HG03064 (cell line): ENCODE data around the gene PSMB4.
"Not testable (repeated sequence)": the region's sequence is repeated elsewhere in the genome, so short reads cannot be mapped to it uniquely, and the experiment has no call there.

Source experiments
- ATAC-seq: cut with Tn5 transposase; IDR thresholded peaks from one replicate; pipeline ENCODE4 v1.9.1; 2021; ENCODE audit warnings: low read depth; ENCODE audit not compliant: unreplicated experiment

The PSMB4 gene

GRCh38 chr1:151384584-151384983, 14.8 kb upstream of the PSMB4 start:
- no peak for ATAC-seq

- no peak for ATAC-seq
Observed at GRCh38 chr1:151386002-151386401, 13.4 kb upstream of the PSMB4 start.

GRCh38 chr1:151390221-151391078, 8.9 kb upstream of the PSMB4 start:
- ATAC-seq: not testable (repeated sequence)

GRCh38 chr1:151391079-151391563, 8.3 kb upstream of the PSMB4 start:
- ATAC-seq: no peak

- no peak for ATAC-seq
Observed at GRCh38 chr1:151393583-151393982, 5.8 kb upstream of the PSMB4 start.

GRCh38 chr1:151396265-151396664, 3.1 kb upstream of the PSMB4 start:
- not testable (repeated sequence) for ATAC-seq

- ATAC-seq: no peak
Observed at GRCh38 chr1:151401125-151401788, 1.9 kb downstream of the PSMB4 start.

GRCh38 chr1:151401860-151402259, 2.5 kb downstream of the PSMB4 start:
- ATAC-seq: no peak

- no peak for ATAC-seq
Observed at GRCh38 chr1:151402764-151403163, 3.4 kb downstream of the PSMB4 start.

GRCh38 chr1:151403612-151404011, 4.2 kb downstream of the PSMB4 start:
- ATAC-seq: no peak

- no peak for ATAC-seq
Observed at GRCh38 chr1:151405187-151405951, 6.0 kb downstream of the PSMB4 start.

- no peak for ATAC-seq
Observed at GRCh38 chr1:151406176-151406575, 6.8 kb downstream of the PSMB4 start.

- no peak for ATAC-seq
Observed at GRCh38 chr1:151407304-151407703, 7.9 kb downstream of the PSMB4 start.

- ATAC-seq: no peak
Observed at GRCh38 chr1:151408891-151409290, 9.5 kb downstream of the PSMB4 start.

GRCh38 chr1:151411884-151412283, 12.5 kb downstream of the PSMB4 start:
- ATAC-seq: no peak

GRCh38 chr1:151416231-151416630, 16.9 kb downstream of the PSMB4 start:
- no peak for ATAC-seq

GRCh38 chr1:151418081-151418480, 18.7 kb downstream of the PSMB4 start:
- no peak for ATAC-seq

- no peak for ATAC-seq
Observed at GRCh38 chr1:151419819-151420218, 20.4 kb downstream of the PSMB4 start.

- ATAC-seq: no peak
Observed at GRCh38 chr1:151425103-151425502, 25.7 kb downstream of the PSMB4 start.

- no peak for ATAC-seq
Observed at GRCh38 chr1:151428068-151428467, 28.7 kb downstream of the PSMB4 start.

- ATAC-seq: not testable (repeated sequence)
Observed at GRCh38 chr1:151433827-151434226, 34.5 kb downstream of the PSMB4 start.
